GM21717 (cell line): ENCODE data around the gene MSANTD3.
"Not testable (repeated sequence)": the region's sequence is repeated elsewhere in the genome, so short reads cannot be mapped to it uniquely, and the experiment has no call there.

ENCODE experiments used
- ATAC-seq: cut with Tn5 transposase; IDR thresholded peaks from one replicate; pipeline ENCODE4 v1.9.1; 2021; ENCODE audit warnings: mild to moderate bottlenecking, moderate library complexity; ENCODE audit not compliant: unreplicated experiment

MSANTD3 gene, protein sequence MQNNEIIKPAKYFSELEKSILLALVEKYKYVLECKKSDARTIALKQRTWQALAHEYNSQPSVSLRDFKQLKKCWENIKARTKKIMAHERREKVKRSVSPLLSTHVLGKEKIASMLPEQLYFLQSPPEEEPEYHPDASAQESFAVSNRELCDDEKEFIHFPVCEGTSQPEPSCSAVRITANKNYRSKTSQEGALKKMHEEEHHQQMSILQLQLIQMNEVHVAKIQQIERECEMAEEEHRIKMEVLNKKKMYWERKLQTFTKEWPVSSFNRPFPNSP

DNA sequence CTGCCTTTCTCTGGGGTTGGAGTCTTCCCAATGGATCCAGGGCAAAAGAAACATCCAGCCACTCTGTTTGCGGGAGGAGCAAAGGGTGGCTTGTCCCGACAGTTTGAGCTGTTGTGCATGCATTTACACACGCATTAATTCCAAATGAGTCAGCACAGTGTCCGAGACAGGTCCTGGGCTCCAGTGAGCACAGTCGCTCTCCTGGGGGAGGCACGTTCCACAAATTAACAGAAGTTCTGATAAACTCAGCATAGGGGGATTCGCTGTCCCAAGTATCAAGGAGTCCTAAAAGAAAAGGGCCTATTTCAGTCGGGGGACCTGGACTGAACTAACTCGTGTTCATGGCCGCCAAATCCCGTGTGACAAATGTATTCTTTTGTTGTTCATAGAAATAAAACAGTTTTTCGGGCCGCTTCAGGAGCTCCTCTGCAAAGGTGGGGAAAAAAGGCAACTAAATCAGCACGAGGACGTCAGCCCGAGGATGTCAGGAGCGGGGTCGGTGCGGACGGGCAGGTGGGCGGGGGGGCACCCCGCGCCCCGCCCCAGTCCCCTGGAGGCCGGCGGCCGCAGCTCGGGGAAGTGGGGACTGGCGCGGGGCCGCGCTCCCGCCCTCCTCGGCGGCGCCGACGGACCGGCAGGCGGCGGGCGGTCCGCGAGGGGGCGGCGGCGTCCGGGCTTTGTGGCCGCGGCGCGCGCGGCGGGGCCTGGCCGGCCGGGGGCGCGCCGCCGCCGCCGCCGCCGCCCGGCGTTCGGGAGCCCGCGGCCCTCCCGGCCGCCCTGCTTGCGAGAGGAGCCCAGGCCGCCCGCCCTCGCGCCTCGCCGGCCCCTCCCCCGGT, at the start of gene MSANTD3:
TSS of gene MSANTD3 (plus strand) at position 614 of the 836 bp plus-strand sequence. CDS start 14,796 bp downstream, outside the sequence.
- ATAC-seq, result peak; percentile 64

DNA sequence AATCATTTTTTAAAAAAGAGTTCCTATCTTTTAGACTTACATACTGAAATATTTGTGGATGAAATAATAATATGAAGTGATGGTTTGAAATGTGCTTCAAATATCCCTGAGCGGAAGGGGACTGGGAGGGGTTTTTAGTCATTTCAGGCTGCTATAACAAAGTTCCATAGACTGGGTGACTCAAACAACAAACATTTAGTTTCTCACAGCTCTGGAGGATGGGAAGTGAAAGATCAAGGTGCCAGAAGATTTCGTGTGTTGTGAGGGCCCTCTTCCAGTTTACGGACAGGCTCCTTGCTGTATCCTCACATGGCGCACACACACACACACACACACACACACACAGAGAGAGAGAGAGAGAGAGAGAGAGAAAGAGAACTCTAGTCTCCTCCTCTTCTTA, 47.1 kb upstream of the MSANTD3 start:
- no peak for ATAC-seq

DNA sequence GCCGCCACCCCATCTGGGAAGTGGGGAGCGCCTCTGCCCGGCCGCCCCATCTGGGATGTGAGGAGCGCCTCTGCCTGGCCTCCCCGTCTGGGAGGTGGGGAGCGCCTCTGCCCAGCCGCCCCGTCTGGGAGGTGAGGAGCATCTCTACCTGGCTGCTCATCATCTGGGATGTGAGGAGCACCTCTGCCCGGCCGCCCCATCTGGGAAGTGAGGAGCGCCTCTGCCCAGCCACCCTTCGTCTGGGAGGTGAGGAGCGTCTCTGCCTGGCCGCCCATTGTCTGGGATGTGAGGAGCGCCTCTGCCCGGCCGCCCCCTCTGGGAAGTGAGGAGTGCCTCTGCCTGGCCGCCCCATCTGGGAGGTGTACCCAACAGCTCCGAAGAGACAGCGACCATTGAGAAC, 34.0 kb upstream of the MSANTD3 start:
- ATAC-seq, result not testable (repeated sequence)

DNA sequence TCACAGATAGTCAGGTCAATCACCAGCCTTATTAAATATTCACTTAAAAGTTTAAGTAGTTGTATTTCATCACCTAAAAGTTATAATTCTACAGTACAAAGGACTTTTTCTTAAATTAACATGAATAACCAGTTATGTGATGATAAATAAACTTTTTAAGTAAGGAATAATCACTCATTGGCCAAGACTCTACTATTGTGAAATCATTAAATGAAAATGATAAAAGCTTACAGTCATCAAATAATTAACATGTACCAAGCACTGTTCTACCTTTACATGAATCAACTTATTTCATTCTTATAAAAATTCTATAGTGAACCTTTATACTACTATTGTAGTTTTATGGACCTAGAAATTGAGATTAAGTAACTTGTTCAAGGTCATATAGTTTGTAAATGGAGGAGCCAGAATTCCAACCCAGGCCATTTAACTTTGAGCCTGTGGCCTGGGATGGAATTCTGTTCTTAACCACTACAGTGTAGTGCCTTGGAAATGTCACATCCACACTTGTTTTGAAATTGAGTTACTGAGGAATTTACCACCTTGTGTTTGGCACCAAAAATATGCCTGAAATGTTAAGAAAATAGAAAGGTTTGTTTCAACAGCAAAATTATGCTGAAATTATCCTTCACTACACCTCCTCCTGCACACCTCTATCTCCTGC, 32.8 kb upstream of the MSANTD3 start:
- no peak for ATAC-seq

DNA sequence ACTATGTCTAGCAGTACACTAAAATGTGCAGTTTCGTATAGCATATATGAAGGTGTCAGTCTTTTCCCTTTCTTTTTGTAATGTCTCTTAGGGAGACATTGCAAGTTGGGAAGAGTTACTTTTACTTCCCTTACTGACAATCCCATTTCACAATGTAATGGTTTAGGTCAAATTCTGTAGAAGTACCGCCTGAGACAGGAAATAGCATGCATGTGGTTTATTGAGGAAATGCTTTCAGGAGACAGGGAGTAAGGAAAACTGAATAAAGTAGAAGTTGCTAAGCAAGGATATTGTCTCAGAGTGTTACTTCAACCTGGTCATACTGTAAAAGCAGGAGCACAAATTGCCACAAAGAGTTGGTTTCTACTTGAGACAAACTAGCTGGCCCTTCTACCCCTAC, 32.1 kb upstream of the MSANTD3 start:
- no peak for ATAC-seq

DNA sequence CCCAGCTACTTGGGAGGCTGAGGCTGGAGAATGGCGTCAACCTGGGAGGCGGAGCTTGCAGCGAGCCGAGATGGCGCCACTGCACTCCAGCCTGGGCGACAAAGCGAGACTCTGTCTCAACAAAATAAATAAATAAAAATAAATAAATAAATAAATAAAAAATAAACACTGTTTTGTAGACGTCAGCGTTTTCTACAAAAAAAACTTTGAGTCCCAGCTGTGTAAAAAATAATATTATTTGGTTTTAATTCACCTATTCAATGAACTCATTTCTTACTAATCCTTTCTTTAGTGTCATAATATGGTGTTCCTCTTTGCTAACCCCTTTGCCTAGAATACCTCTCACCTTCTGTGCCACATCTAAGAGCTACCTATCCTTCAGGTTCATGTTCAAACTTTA, 30.2 kb upstream of the MSANTD3 start:
- ATAC-seq, result no peak

DNA sequence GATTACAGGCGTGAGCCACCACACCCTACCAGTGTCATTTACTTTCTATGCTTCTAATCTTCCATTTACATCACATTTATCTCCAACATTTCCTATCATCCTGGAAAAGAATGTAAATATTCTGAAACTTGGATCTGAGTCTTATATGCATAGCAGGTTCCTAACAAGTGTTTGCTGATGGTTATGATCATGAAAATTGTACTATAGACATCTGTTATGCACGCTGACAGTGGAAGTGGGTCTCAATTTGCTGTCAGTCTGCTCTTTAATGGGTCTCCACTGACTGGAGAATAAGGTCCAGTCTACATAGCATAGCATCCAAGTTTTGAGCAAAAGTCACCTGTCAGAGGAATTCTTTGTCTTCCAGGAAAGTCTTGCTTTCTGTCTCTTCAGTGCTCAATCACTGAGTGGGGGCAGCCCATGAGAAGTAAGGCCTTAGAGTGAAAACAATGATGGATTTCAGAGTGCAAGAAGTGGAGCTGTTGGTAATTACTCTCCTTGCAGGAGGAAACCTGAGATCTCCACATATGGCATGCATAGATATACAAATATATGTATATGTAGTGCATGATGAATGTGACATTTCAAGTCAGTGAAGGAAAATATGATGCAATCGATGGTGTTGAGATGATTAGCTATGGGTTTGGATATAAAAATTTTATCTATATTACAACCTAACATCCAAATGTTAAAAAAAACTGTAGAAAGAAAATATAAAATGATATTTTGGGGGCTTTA, 29.2 kb upstream of the MSANTD3 start:
- ATAC-seq, result no peak

DNA sequence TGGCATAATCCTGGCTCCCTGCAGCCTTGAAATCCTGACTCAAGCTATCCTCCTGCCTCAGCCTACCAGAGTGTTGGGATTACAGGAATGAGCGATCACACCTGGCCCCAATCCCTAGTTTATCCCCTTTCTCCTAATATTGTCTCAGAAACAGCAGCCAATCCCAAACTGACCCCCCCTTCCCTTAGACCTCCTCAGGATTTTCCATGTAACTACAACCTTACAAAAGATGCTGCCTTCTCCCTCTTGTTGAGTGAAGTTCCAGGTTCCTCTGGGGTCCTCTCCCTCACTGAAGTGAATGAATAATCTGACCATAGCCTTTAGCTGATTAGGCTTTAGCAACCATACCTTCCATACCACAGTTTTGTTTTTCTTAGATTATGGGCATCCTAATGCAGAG, 25.9 kb upstream of the MSANTD3 start:
- ATAC-seq, result no peak

DNA sequence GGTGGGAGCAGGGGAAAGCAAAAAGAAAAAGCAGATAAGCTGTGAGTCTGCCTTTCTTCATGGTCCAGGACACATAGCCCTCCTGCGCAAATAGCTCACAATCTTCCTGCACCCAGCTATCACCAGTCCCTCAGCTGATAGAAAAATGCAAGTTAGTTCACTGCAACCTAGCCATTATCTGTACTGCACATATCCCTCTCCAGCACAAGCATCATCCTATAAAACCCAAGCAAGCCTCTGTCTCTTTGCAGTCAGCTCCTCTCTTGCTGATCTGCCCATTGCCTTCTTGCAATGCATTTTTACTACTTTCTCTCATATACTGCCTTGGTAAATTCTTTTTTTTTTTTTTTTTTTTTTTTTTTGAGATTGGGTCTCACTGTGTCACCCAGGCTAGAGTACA, 20.0 kb upstream of the MSANTD3 start:
- ATAC-seq, result no peak

DNA sequence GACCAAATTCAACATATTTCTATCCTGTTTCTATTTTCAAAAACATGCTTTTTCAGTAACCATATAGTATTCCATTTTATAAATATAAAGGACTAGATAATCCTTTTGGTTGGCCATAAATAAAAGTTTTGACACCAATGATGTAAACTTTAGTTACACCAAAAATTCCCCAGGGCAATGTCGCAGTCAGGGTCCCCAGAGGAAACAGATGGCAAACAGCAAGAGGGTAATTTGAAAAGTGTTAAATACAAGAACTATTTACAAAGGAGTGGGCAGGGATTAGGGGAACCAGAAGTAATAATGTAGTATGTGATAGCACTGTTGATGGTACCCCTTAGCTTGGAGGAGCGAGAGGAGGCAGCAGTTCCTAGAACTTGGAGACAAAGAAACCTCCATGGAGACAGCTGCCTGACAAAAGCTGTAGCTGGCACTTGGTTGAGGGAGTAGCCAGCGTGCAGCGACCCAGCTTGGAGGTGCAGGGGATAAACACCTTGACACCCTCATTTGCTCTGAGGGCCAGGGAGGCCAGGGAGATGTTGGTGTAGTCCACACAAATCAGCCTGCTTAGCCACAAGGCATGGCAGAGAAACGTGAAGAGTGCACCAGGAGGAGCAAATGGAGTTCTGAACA, 18.3 kb upstream of the MSANTD3 start:
- no peak for ATAC-seq

DNA sequence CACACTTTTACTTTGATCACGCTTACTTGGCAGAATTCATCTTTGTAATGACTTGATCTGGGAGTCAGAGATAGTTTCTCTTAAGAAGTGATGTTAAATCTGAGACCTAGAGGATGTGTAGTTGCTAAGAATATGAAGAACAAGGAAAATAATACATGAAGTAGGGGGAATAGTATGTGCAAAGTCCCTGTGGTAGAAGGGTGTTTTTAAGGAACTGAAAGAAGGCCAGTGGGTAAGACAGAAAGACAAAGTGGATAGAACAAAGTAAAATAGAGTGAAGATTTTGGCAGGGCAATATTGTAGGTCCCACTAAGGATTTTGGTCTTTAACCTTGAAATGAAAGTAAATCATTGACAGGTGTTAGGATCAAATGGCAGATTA, 17.8 kb upstream of the MSANTD3 start:
- no peak for ATAC-seq

DNA sequence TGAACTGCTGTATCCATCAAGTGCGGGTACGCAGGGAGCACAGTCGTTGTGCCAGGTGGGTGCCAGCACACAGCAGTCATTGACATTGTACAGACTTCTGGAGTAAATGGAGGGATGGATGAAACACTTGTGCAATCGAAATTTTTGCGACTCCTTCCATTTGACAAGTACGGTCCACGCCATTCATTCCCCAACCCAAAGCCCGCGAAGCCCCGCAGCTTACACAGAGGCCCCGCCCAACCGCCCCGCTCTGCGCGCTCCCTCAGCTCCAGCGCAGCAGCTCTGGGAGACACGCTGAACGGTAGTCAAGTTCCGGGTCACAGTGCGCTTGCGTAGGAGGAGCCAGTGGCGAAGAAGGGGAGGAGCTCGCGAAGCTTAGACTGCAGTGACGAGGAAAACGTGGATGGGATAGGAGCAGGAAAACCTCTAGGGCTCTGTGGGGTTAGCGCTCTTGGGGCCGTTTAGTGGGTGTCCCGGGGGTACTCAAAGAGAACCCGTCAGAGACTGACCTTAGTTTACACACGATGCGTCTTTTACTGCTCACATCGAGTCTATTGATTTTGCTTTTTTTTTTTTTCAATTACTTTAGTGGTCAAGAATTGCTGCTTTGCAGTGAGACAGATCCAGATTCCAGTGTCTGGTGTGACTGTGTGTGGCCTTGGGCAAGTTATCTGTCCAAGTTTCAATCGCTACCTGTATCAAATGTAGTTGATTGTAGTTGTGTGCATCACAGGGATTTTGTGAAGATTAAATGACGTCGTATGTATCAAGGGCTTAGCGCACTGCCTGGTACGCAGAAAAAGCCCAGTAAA, 15.3 kb upstream of the MSANTD3 start:
- ATAC-seq, result peak; percentile 100

DNA sequence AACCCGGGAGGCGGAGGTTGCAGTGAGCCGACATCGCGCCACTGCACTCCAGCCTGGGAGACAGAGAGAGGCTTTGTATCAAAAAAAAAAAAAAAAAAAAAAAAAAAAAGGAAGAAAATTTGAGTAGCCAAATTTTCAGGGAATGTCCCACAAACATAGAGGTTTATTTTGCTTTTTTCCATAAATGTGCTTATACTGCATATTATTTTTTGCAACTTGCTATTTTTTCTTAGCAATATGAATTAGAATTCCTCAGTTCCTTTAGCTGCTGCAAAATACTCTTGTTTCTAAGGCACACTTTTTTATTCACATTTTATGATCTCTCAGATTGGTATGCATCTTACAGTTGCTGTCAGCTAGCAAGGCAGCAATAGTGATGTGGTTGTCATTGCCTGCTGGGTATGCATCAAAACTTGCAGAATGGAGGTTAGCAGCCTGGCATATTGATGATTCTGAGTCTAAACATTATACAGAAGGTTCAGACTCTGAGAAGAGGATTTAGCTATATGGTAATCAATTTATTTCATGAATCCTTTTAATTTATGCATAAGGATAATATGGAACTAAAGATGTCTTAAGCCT, 13.0 kb upstream of the MSANTD3 start:
- no peak for ATAC-seq

DNA sequence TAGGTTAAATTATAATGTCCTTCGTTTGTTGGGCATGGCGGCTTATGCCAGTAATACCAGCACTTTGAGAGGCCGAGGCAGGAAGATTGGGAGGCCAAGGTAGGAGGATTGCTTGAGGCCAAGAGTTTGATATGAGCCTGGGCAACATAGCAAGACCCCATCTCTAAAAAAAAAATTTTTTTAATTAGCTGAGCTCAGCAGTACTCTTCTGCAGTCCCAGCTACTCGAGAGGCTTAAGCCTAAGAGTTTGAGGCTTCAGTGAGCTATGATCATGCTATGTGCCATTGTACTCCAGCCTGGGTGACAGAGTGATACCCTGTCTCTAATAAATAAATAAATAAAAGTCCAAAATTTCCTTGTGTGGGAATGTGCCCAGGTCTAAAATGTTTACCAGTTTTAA, 9.1 kb upstream of the MSANTD3 start:
- ATAC-seq, result no peak

DNA sequence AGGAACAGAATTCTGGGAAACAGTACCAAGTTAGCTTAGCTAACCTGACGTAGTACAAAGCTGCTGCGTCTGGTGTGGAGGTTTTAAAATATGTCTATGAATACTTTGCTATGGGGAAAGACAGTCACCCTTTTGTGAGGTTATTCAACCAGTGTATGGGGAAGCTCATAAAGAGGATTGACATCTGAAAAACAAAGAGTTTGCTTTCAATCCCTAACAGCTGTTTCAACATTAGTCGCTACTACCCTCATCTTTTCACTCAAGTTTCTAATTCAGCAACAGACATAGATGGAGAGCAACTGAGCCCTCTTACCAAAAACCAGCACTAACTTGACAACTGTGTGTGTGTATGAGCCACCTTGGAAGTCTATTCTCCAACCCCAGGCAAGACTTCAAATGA, 7.8 kb upstream of the MSANTD3 start:
- no peak for ATAC-seq

DNA sequence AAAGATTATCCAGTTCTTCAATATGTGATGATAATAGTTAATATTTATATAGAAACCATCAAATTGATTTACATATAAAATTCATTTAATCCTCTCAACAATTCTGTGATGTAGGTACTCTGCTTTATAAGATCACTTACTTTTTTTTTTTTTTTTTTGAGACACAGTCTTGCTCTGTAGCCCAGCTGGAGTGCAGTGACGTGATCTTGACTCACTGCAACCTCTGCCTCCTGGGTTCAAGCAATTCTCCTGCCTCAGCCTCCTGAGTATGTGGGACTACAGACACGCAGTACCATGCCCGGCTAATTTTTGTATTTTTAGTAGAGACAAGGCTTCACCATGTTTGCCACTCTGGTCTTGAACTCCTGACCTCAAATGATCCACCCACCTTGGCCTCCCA, 5.8 kb upstream of the MSANTD3 start:
- ATAC-seq, result not testable (repeated sequence)

DNA sequence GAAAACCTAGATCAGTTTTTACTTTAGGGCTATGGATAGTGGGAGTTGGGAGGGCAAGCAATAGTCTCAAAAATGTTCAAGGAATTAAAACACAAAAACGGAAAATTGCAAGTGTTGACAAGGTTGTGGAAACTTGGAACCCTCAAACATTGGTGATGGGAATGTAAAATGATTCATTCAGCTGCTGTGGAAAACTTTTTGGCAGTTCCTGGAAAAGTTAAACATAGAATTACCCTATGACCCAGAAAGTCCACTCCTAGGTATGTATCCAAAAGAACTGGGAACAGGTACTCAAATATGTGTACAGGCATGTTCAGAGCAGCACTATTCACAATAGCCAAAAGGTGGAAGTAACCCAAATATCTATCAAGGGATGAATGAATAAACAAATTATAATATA, 1.2 kb upstream of the MSANTD3 start:
- ATAC-seq, result no peak

DNA sequence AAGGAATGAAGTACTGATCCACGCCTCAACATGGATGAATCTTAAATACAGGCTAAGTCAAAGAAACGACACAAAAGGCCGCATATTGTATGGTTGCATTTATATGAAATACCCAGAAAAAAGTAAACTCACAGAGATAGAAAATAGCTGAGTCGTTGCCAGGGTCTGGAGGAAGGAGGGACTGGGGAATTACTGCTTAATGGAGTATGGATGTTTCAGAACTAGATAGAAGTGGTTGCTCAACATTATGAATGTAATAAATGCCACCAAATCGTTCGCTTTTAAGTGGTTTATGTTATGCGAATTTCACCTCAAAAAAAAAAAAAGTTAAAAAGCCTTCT, 784 bp upstream of the MSANTD3 start:
- ATAC-seq, result no peak

DNA sequence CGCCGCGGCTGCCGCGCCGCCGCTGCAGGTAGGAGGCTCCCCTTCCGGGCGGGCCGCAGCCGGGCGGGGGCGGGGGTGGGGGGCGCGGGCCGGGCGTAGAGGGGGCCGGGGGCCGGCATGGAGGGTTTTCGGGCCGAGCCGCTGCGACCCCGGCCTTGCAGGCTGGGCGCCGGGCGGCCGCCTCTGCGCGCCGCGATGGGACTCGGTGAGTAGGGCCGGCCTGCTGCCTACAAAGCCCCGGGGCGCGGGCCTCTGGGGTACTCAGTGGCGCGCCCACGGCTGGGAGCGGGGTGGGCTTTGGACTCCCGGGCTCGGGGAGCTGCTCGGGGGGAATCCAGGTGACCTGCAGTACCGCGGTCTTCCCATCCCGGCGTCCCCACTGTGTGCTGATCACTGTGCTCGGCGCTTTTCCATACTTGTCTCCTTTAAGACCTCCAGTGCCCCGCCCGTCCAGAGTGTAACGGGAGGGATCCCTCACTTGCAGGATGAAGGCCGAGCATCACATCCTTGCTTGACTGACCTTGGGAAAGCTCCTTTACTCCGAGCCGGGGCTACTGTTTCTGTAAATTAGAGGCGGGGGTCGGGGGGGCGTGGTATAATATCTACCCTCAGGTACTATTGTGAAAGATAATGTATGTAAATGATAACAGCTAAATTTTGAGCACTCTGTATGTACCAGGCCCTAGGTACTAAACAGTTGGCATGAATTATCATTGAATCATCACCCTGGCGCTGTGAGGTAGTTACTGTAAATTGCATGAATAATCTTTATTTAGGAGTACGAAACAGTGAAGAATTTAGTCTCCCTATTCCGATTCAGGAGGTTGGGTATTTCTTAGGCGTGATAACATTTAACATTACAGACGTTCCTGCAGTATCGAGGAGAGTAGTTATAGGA, 672 bp downstream of the MSANTD3 start:
- ATAC-seq, result peak; percentile 60
